GM19240 (cell line): ENCODE results near the gene RASL12.

Experiments used
- DNase-seq: peaks from one replicate; pipeline ENCODE4 v3.0.0; 2011; ENCODE audit warnings: low spot score; ENCODE audit not compliant: insufficient read length

The RASL12 gene

DNA sequence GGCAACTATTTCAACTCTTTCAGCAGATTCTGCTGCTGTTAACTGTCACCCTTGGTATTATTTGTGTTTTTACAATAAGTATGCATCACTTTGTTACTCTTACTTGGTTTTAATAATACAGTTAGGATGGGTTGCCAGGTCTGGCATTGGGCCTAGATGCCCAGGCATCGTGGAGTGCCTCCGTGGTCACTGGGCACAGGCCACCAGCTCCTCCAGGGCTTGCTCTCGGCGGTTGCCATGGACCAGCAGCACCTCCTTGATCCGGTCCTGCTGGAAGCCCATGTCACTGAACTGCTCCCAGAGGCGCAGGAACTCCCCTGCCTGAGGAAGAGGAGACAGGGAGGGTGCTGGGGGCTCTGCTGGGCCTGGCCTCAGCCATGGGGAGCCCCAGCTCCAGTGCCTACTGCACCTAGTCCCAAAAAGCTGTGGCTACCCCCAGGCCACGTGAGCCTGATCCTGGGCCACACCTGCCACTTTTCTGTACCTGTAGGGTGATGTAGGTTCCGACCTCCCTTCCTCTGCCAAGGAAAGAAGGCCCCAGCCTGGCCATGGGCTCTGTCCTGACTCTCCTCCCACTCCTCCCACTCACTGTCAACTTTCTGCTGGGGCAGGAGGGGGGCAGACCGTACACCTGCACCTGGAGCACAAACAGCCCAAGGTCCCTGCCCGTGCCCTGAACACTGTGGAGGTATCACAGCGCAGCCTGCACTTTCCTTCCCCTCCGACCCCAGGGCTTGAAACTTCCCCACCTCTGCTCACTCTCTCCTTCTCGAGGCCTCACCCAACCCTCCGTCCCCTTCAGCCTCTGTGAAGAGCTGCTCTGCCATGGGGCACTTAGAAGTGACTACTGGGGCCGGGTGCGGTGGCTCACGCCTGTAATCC lies 25.4 kb upstream of the RASL12 start:
- DNase-seq = no peak

DNA sequence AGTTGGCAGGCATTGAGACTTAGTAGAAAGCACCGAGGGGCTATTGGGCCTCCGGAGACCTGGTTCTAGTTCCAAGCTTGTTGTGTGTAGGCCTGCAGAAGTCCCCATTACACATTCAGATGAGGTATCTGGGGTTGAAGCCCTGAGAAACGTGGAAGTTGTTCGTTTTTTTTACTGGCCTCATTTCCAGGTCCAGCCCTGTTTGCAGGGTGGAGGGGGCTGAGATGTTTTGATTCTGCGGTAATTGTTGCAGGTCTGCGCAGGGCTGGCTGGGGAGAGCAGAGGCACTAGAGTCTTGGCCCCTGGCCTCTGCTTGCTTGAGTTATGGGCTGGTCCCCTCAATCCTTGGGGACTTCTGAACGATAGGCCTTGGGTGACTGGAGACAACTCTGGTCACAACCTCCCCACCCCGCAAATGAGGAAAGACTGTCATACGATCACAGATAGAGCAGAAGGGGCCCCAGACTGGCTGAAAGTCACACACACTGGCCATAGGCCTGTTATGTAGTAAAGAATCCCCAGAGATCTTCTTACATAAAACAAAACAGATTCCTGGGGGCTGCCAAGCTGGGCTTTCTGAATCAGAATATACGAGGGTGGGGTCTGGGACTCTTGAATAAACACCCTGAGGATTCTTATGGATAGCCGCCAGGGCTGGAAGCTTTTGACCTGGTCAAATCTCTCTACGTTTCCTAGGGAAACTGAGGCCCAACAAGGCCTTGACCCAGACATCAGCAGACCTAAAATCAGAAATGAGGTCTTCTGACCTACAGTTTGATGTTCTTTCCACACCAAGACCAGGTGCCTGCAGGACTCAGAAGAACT lies 24.4 kb upstream of the RASL12 start:
- DNase-seq = no peak

DNA sequence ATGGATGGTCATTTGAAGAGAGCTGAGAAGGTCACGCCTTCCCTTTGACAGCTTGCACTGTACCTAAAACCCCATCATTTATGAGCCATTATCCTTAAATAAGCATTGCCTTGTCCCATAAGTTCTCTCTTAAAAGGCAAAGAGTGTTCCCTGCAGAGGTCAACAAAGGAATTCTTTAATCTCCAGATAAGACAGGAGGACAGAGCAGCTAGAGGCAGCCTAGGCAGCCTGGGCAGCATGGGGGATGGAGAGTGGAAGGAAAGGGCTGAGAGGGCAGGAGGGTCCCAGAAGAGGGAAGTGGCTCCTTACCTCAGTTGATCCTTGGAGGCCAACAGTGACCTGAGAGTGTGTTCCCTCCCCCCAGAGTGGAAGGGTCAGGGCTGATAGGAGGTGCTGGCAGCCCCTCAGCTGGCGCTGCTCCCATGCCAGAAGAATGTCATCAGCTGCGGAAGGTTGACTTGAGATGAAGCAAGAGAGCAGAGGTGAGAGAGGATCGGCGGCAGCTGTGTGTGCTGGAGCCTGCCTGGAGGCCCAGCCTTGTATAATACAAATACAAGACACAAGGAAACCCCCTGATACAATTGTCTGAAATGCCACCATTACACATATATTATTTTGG lies 21.5 kb upstream of the RASL12 start:
- no peak for DNase-seq

DNA sequence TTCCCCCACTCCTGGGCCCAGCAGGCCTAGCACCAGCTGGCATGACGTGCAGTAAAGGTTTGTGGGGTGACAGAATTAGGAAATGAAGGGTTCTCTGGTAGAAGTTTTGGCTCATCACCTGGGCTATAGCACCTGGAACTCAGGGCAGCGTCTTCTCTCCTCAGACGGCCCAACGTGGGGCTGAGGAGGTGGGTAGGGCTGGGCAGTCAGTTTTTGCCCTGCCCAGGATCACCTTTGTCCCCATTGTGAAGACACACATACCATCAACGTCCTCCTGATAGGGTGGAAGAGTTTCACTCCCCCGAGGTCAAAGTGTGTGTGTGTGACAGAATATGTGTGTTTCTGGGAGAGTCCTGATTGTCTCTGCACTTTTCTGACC lies 20.8 kb upstream of the RASL12 start:
- DNase-seq = no peak

DNA sequence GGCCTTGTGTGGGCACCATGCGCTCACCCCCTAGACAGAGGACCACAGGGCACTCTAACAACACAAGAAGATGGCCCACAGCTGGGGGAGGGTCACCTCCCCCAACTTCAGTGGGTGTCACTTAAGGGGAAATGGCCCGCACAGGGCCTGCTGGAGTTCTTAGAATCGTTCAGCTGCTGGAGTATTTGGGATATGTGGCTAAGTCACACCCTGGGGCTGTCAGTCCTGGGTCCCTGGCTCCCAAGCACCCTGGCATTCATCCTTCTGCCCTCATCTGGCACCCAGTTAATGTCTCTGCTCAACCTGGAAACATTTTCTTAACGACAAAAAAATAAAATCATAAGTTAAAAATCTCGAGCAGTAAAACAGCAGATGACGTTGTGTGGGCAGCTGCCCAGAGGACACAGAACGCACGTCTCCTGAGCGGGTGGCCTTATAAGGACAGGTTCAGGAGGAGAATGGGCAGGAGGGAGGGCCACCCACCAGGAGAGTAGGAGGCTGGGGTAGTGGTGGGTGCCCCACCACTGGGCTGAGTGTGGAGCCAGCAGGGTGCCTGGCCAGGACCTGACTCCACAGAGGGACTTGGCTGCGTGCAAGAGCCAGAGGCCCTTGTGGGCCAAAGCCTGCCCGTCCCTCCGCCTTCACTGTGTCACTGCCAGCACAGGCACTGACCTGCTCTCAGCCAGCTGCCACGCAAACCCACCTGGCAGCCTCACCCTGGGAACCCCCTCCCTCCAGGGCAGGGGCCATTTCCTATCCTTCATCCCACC lies 20.3 kb upstream of the RASL12 start:
- no peak for DNase-seq

DNA sequence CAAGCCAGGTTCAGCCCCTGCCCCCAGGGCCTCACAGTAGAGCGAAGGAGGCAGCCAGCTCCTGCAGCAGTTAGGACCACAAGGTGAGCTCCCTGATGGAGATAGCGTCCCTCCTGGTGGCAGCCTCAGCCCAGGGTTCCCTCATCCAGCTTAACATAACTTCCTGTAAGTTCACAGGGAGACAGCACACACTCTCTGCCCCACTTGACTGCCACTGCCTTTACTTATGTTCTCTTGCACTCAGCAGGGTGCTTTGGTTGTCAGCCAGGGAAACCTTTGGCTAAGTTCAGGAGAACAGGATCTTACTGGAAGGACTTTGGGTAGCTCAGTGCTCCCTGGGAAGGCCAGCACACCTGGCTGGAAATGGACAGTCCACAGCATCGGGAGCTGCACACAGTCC lies 19.6 kb upstream of the RASL12 start:
- DNase-seq = no peak

DNA sequence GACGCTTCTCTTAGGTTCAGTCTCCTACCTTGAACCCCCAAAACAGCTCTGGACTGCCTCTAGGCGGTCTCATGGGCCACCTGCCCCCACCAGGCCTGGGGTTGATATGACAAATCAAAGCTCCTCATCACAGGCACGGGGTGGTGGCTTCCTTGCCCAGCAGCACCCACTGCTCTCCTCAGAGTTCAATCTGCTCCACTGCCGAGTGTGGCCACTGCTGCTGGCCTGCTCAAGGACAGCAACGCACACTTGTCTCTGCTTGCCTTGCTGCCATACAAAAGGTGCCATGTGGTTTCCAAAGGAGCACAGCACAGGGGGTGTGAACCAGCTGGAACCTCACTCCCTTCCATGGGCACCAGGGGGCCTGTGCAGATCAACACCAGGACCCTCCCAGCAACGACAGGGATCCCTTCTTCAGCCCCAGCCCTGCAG lies 18.9 kb upstream of the RASL12 start:
- DNase-seq = no peak

DNA sequence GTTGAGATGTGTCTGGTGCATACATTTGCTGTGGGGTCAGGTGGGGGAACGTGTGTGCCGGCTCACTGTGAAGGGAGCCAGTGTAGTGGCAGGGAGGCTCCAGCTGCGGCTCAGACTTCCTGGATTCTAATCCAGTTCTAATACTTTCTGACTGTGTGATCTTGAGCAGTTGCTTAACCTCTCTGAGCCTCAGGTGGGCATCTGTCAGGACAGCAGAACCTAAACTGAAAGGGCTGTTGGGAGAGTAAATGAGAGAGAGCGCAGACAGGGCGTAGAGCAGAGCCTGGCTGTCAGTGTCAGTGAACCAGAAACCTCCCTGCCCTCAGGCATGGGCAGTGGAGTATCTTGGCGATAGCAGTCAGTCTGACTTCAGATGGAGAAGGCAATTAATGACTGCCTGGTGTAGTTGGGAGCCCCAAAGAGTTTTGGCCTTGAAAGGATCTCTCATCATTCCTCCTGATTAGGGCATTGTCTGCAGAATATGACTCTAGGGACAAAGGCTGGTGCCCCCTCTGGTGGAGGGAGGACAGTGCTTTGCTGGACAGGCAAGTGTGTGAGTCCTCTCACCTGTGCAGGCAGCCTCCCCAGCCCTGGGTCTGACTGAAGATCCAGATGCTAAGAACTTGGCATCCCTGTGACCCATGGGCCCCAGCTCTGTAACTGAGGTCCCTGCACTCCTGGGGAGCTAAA lies 18.3 kb upstream of the RASL12 start:
- DNase-seq = no peak

DNA sequence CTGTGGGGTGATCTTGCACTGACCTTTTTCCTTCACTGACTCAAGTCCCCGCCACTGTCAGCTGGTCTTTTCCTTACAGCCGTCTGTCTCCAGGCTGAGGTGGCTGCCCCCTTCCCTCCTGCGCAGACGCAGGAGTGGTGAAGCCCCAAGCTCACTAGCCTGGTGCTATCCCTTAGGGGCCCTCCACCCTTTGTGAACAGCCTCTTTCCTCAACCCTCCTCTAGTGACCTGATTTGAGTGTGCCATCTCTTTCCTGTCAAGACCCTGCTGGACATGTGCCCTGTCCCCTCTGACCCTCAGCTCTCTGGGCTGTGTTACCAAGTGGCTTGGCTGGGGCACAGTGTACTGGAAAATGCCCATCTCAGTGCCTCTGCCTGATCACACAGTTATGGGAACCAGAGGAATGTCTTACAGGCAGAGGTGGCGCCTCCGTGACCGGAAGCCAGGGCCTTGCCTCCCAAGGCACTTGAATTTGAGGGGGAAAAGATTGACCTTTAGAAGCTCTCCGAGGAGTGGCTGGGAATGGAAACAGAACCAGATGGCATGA lies 17.5 kb upstream of the RASL12 start:
- DNase-seq = no peak

DNA sequence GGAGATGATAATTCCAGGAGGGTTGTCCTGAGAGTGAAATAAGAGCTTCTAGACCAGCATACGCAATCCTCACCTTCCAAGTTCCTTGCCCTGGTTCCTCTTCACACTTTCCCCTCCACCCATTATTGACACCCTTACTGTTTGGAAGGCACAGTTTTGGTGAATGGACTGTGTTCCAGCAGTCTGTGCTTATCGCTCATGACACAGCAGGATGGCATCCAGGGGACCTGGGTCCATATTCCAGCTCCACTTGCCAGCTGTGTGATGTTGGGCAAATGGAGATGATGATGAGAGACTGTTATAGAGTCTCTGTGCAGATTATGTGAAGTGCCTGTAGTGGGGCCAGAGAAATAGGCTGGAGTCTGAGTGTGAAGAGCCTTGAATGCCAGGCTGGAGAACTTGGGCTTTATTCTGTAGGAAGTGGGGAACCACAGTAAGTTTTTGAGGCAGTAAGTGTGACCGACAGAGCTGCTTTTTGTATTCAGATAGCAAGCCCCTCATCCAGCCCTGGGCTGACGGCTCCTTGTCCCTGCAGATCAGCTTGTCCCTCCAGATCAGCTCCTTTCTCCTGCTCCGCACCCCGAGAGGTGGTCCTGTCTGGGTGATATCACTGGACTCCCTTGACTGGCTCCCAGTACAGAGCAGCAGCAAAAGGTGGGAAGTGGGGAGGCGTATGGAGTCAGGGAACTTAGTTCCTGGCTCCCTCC lies 16.9 kb upstream of the RASL12 start:
- DNase-seq = no peak

DNA sequence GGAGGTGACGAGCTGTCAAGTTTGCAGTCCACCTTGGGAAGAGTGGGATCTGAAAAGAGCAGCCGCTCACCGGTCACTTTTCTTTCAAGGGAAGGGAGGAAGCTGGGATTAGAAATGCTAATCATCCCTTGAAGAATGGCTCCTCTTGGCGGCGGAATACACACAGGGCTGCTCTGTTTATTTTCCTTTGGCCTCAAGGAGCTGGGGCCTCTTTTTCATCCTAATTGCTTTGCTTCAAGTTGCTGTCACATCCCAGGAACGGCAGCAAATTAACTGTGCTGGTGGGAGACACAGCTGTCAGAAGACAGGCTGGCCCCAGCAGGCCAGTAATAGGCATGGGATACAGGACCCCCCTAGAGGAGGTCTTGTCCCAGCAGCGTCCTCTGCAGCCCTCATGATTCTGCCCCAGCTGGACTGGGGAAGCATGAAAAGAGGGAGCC lies 15.5 kb upstream of the RASL12 start:
- no peak for DNase-seq

DNA sequence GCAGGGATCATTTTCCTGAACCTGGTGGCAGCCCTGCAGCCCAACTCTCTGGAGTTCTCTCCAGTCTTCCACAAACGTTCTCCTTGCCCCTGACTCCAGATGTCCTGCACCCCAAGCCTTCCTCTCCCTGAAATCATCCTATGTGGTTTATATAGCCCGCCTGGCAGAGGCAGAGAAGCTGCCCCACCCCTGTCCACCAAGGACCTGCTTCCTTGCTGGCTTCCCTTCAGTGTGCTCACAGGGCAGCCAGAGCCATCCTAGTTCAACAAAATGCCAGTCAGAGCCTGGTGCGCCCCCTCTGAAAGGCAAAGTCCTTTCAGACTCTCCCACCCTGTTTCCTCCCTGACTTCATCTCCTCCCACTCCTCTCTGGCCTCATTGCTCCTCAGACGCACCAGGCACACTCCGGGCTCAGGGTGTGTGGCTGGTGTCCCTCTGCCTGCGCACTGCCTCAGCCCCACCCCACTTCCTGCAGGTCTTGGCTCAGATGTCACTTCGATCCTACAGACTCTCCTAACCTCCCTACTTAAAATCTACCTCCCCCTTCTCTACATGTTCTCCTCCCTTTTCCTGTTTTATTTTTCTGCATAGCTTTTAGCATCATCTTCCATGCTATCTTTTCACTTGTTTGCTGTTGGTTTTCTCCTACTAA lies 14.6 kb upstream of the RASL12 start:
- no peak for DNase-seq

DNA sequence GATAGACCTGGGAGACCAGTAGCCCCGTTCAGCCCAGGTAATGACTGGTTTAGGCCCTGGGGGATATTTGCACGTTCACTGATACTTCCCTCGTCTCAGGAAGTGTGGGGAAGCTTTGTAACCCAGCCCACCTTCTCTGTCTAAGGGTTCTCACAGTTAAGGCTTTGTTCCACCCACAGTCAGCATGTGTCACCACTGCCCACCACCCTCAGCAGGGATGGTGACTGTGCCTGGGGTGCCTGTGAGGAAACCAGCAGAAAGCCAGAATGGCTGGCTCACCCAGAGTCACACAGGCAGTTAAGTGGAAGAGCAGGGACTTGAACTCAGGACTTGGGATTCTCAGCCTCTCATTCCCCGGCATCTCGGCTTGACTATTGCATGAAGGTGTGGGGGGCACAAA lies 14.0 kb upstream of the RASL12 start:
- DNase-seq = no peak

DNA sequence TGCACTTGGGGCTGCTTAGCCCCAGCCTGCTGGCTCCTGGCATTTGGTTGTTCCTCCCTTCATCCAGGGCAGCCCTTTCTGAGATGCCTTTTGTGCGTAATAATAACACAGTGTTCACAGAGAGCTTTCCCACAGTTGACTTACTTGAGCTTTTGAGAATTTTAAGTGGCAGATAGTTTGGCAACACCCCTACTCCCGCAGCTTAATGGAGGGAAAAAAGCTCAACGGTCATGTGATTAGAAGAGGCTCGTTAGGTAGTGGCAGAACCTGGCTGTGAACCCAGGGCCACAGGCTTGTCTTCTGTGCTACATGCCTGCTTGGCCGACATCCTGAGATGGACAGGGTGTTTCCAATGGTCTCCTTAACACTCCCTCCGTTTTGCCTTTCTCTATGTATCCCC lies 13.5 kb upstream of the RASL12 start:
- DNase-seq = no peak

DNA sequence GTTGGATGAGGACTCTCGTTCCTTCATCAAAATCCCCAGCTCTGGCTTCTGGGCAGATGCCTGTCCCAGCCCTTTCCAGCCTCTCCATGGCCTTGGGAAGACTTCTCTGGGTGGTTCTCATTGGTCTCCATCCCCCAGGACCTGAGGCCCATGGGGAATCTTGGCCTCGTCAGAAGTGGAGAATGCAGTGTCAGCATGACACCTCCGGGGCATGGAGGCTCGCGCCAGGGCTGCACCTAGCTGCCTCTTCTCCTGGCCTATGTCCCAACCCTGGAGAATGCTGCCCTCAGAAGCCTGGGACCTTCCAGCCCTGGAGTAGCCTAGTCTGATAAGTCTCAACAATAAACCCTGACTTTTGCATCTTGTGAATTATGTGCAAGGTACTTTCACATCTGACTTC lies 11.8 kb upstream of the RASL12 start:
- DNase-seq = no peak

DNA sequence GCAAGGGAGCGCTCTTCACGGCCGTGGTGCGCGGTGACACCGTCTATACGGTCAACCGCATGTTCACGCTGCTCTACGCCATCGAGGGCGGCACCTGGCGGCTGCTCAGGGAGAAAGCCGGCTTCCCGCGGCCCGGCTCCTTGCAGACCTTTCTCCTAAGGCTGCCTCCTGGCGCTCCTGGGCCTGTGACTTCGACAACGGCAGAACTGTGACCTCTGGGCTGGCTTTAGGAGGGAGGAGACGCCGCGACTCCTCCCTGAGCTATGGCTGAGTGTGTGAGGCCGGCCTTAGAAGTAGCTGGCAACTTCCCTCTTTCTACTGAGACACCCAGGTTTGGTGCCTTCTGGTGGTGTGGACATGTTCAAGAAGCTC lies 10.2 kb upstream of the RASL12 start:
- no peak for DNase-seq

DNA sequence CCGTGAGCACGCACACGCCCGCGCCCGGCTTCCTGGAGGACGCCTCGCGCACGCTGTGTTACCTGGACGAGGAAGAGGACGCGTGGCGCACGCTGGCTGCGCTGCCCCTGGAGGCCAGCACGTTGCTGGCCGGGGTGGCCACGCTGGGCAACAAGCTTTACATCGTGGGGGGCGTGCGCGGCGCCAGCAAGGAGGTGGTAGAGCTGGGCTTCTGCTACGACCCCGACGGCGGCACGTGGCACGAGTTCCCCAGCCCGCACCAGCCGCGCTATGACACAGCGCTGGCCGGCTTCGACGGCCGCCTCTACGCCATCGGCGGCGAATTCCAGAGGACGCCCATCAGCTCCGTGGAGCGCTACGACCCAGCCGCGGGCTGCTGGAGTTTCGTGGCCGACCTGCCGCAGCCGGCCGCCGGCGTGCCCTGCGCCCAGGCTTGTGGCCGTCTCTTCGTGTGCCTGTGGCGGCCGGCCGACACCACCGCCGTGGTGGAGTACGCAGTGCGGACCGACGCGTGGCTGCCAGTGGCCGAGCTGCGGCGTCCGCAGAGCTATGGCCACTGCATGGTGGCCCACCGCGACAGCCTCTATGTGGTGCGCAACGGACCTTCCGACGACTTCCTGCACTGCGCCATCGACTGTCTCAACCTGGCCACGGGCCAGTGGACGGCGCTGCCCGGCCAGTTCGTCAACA lies 9.6 kb upstream of the RASL12 start:
- DNase-seq = no peak

DNA sequence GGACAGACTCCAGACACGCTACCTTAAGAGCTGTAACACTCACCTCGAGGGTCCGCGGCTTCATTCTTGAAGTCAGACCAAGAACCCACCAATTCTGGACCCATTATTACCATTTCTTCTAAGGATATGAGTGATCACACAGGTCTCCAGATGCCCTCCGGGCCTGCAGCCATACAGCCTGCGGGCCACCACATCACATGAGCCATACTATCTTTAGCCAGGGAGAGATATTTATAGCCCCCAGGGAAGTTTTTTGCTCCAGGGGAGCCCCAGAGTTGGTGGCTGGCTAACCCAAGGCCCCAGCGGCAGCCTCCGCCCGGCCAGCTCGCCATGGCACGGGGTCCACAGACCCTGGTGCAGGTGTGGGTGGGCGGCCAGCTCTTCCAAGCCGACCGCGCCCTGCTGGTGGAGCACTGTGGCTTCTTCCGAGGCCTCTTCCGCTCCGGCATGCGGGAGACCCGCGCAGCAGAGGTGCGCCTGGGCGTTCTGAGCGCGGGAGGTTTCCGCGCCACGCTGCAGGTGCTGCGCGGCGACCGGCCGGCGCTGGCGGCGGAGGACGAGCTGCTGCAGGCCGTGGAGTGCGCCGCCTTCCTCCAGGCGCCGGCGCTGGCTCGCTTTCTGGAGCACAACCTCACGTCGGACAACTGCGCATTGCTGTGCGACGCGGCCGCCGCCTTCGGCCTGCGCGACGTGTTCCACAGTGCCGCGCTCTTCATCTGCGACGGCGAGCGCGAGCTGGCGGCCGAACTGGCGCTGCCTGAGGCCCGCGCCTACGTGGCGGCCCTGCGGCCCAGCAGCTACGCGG lies 8.9 kb upstream of the RASL12 start, which contains the start of gene KBTBD13:
Gene KBTBD13 (plus strand): TSS at position 261 of the 805 bp plus-strand sequence. CDS start 70 bp downstream, at position 331.
- no peak for DNase-seq
